ENCODE data around the gene ANGPTL3. TPM values are rescaled to one million over a fixed set of nuclear protein-coding genes. Genes with fewer than 3 reads are reported as not detected.

ANGPTL3 gene
- total and polyA plus RNA-seq, 2 of the 13 experiments (the other 11 are each of a cell fraction or from before 2014, with no cell fraction given), result 0.40 to 0.51 TPM

- peak; percentile 51; the same call in 1 of the 2 replicates for TF ChIP-seq ZNF317 (CRISPR knock-in tag; IDR thresholded peaks at IDR 0.05)
- no peak for TF ChIP-seq ZFP36L1 (CRISPR knock-in tag; IDR thresholded peaks at IDR 0.05)
- TF ChIP-seq CSRNP1 (CRISPR knock-in tag; IDR thresholded peaks at IDR 0.05), result no peak
- no peak for TF ChIP-seq SOX13 (IDR thresholded peaks at IDR 0.05)
- TF ChIP-seq SOX13 (CRISPR knock-in tag; conservative IDR thresholded peaks at IDR 0.05 in 1 of 2, IDR thresholded peaks at IDR 0.05 in 1 of 2), result no peak
- TF ChIP-seq ELF3 (CRISPR knock-in tag; IDR thresholded peaks at IDR 0.05), result no peak
- no peak for TF ChIP-seq GTF2F1 (IDR thresholded peaks at IDR 0.05; ENCODE audit: low read length)
- no peak for TF ChIP-seq NFKBIZ (CRISPR knock-in tag; IDR thresholded peaks at IDR 0.05)
- TF ChIP-seq, protein P1, sequence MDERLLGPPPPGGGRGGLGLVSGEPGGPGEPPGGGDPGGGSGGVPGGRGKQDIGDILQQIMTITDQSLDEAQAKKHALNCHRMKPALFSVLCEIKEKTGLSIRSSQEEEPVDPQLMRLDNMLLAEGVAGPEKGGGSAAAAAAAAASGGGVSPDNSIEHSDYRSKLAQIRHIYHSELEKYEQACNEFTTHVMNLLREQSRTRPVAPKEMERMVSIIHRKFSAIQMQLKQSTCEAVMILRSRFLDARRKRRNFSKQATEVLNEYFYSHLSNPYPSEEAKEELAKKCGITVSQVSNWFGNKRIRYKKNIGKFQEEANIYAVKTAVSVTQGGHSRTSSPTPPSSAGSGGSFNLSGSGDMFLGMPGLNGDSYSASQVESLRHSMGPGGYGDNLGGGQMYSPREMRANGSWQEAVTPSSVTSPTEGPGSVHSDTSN (CRISPR knock-in tag; IDR thresholded peaks at IDR 0.05), result no peak
- no peak for TF ChIP-seq PRMT3 (CRISPR knock-in tag; IDR thresholded peaks at IDR 0.05; ENCODE audit: borderline replicate concordance, low read depth)
- TF ChIP-seq ZNF607 (CRISPR knock-in tag; IDR thresholded peaks at IDR 0.05; ENCODE audit: borderline replicate concordance), result no peak
- TF ChIP-seq GTF3A (CRISPR knock-in tag; conservative IDR thresholded peaks at IDR 0.05), result no peak
- TF ChIP-seq, protein P2, sequence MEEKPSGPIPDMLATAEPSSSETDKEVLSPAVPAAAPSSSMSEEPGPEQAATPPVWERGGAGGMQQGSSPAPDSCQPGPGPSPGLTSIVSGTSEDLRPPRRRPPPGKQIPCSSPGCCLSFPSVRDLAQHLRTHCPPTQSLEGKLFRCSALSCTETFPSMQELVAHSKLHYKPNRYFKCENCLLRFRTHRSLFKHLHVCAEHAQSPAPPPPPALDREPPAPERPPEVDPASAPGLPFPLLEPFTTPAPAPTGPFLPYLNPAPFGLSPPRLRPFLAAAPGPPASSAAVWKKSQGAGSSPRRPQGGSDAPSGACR (CRISPR knock-in tag; IDR thresholded peaks at IDR 0.05), result no peak
- no peak for TF ChIP-seq ZBTB10 (CRISPR knock-in tag; IDR thresholded peaks at IDR 0.05; ENCODE audit: borderline replicate concordance)
- no peak for TF ChIP-seq ATF5 (CRISPR knock-in tag; IDR thresholded peaks at IDR 0.05; ENCODE audit: low read depth)
- TF ChIP-seq SMC3 (IDR thresholded peaks at IDR 0.05; ENCODE audit: low read length), result no peak
- TF ChIP-seq ZSCAN20 (CRISPR knock-in tag; IDR thresholded peaks at IDR 0.05; ENCODE audit: borderline replicate concordance), result no peak
Observed at GRCh38 chr1:62585469-62586155, 11.7 kb upstream of the ANGPTL3 start (continued).
